AG04449 (cell line): ENCODE results near the gene BUB1B.
"Not testable (repeated sequence)": the region's sequence is repeated elsewhere in the genome, so short reads cannot be mapped to it uniquely, and the experiment has no call there.

Source experiments
- CTCF ChIA-PET: fragments of 350-600 bp; formaldehyde crosslinking; extraction: SDS; loops from one replicate; lab custom pipeline; 2021; ENCODE audit warnings: antibody characterized with exemption; lab: Yijun Ruan, JAX
- POLR2A ChIA-PET: fragments of 400-600, 350-600 bp; formaldehyde crosslinking; extraction: SDS; loops from one replicate; lab custom pipeline; 2020; ENCODE audit warnings: antibody characterized with exemption, inconsistent platforms; lab: Yijun Ruan, JAX
- DNase-seq: peaks from one replicate; pipeline ENCODE4 v3.0.0-alpha.2; 2010; ENCODE audit warnings: low read depth, low spot score
- H3K4me3 ChIP-seq: 2 replicates; pipeline ENCODE4 v1.5.1; 2011; ENCODE audit warnings: low read depth, mild to moderate bottlenecking, control low read depth, low read length
- TF ChIP-seq, protein P1 (sequence below): IDR thresholded peaks from one replicate; pipeline ENCODE4 v1.5.1; 2011; ENCODE audit warnings: mild to moderate bottlenecking, moderate library complexity, low read length, control low read depth, inconsistent platforms; ENCODE audit not compliant: insufficient read depth; ENCODE audit errors: missing control alignments

BUB1B gene

DNA sequence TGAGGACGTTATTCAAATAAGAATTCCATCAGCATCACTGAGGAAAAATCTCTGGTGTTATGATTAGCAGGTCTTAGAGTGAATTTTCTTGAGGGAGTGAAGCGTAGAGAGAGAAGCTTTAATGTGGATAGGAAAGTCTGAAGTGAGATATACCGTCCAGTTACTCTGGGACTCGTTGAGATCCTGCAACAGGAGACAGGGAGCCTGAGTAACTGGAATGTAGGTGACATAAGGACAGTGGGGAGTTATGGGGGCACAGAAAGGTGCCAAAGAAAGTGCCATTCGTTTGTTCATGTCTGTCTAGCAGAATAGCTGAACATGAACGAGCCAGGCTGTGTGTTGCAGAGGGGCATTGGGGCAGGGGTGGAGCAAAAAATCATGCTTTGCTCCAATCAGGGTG, 9.4 kb upstream of the BUB1B start:
- H3K4me3 ChIP-seq = no peak overlapping the region
- TF ChIP-seq, protein P1, sequence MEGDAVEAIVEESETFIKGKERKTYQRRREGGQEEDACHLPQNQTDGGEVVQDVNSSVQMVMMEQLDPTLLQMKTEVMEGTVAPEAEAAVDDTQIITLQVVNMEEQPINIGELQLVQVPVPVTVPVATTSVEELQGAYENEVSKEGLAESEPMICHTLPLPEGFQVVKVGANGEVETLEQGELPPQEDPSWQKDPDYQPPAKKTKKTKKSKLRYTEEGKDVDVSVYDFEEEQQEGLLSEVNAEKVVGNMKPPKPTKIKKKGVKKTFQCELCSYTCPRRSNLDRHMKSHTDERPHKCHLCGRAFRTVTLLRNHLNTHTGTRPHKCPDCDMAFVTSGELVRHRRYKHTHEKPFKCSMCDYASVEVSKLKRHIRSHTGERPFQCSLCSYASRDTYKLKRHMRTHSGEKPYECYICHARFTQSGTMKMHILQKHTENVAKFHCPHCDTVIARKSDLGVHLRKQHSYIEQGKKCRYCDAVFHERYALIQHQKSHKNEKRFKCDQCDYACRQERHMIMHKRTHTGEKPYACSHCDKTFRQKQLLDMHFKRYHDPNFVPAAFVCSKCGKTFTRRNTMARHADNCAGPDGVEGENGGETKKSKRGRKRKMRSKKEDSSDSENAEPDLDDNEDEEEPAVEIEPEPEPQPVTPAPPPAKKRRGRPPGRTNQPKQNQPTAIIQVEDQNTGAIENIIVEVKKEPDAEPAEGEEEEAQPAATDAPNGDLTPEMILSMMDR = no peak
- no peak for DNase-seq
- CTCF ChIA-PET = interaction anchor here (1.5 kb wide), 1 partner anchor 40 kb away, joined by 6 read pairs; no protein-coding TSS in a partner anchor
- POLR2A ChIA-PET = no interaction called here

DNA sequence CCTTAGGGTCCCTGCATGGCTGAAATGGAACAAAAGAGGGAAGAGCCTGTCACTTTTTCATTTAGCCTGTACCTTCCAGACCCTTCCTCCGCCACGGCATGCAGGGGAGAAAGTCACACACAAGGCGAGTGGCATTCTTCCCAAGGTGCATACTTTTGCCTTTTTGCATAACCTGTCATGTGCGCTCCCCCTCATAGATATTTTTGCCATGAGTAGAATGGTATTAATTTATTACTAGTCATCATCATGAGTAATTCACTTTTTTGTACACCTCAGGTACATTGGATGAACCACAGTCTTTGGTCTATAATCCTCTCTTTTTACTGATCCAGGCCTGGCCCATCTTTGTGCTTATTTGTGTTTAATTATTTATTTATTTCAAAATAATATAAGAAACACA, 8.9 kb upstream of the BUB1B start:
- TF ChIP-seq, protein P1 = no peak
- no peak for DNase-seq
- POLR2A ChIA-PET = no interaction called here
- CTCF ChIA-PET = interaction anchor here (1.5 kb wide), 1 partner anchor 40 kb away, joined by 6 read pairs; no protein-coding TSS in a partner anchor
- no peak overlapping the region for H3K4me3 ChIP-seq

DNA sequence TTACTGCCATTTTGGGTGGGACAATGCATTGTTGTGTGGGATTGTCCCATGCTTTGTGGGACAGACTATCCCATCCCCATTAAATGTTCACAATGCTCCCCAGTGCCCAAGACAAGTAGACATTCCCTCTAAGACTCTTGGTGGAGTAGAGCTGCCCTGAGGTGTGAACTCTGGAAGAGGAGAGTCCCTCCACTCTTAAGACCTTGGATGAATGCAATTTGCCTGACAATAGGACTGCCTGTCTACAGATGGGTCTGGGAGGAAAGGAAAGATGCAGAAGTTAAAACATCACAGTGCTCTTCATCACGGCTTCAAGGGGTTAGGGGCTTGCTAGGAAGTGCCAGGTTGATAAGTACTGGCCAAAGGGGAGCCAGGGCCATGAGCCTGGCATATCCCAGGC, 6.0 kb upstream of the BUB1B start:
- H3K4me3 ChIP-seq, DNase-seq, POLR2A ChIA-PET: not testable (repeated sequence)
- CTCF ChIA-PET = interaction anchor here (0.8 to 2.1 kb wide), 2 partner anchors 48 to 51 kb away, joined by 3 to 8 read pairs; no protein-coding TSS in a partner anchor

DNA sequence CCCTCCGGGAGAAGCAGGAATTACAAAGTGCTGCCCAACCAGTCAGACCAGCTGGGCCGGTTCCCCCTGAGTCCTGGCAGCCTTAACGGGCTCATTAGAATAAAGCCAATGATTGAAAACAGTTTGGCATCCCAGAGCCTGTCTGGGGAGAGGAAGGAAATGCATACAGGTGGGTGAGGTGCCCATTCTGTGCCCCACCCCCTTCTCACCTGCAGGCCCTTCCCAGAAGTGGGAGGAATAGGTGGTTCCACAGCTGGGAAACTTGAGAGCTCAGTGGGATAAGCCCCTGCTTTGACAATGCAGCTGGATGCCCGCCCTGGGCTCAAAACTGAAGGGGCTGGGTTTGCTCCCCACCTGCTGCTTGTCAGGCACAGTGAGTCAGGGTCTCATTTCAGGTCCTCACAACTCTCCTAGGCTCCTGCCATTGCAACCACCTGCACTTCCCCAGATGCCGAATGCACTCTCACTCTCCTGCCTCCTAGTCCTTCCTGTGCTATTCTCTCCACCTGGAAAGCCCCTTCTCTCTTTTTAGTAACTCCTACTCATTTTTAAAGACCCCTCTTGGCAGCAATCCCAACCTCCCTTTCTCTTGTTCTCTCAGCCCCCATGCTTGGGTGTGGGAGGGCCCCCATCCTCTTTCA, 5.5 kb upstream of the BUB1B start:
- DNase-seq = no peak
- POLR2A ChIA-PET = no interaction called here
- CTCF ChIA-PET = interaction anchor here (1.1 to 2.1 kb wide), 2 partner anchors 51 to 110 kb away, joined by 5 to 8 read pairs; no protein-coding TSS in a partner anchor

DNA sequence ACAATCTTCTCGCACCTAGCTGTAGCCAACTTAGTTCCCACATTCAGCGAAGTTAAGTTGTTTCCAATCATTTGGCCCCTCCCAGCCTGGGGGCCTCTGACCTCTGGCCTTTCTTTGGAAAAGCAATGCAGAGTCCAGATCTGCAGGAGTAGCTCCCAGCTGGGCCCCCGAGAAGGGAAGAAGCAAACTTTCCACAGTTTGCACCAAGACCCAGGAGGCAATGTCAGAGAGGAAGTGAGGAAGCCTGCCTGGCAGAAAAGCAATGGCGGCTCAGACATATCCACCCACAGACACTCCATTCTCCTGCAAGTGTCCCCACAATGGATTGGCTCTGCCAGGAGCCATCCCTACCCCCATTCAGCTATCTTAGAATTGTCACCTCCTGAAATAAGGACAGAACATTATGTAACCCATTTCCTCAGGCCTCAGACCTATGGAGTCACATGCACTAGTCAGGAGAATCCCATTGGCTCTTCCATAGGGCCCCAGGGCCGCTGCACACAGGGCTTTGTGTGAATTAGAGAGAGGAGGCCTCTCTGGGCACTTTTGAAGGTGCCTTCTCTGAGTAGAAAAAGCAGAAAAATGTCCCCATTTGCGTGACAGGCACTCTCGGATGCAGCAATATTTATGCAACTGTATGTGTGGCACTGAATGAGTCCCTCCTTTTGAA, 3.0 kb upstream of the BUB1B start:
- DNase-seq = no peak
- POLR2A ChIA-PET = interaction anchor here (0.7 kb wide), 1 partner anchor 61 kb away, joined by 3 read pairs; no protein-coding TSS in a partner anchor
- no peak overlapping the region for H3K4me3 ChIP-seq
- TF ChIP-seq, protein P1 = no peak
- CTCF ChIA-PET = interaction anchor here (1.3 to 1.7 kb wide), 2 partner anchors 53 to 112 kb away, joined by 3 to 7 read pairs; no protein-coding TSS in a partner anchor

More for the DNA sequence above, 5.5 kb upstream of the BUB1B start:
- TF ChIP-seq, protein P1 = no peak
- H3K4me3 ChIP-seq = no peak overlapping the region

DNA sequence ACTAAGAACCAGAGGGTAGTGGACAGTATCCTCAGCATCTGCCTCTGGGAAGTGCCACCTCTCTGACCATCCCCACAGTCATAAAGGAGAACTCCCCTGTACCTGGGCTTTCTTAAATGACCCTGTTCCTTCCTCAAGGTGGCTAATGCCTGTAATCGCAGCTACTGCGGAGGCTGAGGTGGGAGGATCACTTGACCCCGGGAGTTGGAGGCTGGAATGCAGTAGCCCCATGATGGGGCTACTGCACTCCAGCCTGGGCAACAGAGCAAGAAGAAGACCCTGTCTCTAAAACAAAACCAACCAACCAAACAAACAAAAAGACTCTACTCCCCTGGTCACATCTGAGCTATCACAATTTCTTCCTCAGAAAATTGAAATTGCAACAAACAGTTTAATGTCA, 848 bp upstream of the BUB1B start:
- TF ChIP-seq, protein P1 = no peak

More for the DNA sequence above, 848 bp upstream of the BUB1B start:
- DNase-seq = no peak
- H3K4me3 ChIP-seq = no peak overlapping the region
- POLR2A ChIA-PET = no interaction called here
- CTCF ChIA-PET = interaction anchor here (0.7 to 2.7 kb wide), 6 partner anchors 20 to 114 kb away, joined by 3 to 14 read pairs (median 3); no protein-coding TSS in a partner anchor
